ENCODE measurements around the gene TMC1.

Gene TMC1

GRCh38 chr9:72554221-72554641 lies 32.8 kb downstream of the TMC1 start (continued):
- no peak for TF ChIP-seq PATZ1 (CRISPR knock-in tag; IDR thresholded peaks at IDR 0.05; ENCODE audit: borderline replicate concordance)
- no peak for TF ChIP-seq TCF4 (CRISPR knock-in tag; IDR thresholded peaks at IDR 0.05; ENCODE audit: borderline replicate concordance)
- no peak for TF ChIP-seq ZFP3 (CRISPR knock-in tag; IDR thresholded peaks at IDR 0.05)
- no peak for TF ChIP-seq CSDC2 (CRISPR knock-in tag; IDR thresholded peaks at IDR 0.05)
- no peak for TF ChIP-seq ARNTL (CRISPR knock-in tag; IDR thresholded peaks at IDR 0.05; ENCODE audit: borderline replicate concordance, low read depth)

DNA sequence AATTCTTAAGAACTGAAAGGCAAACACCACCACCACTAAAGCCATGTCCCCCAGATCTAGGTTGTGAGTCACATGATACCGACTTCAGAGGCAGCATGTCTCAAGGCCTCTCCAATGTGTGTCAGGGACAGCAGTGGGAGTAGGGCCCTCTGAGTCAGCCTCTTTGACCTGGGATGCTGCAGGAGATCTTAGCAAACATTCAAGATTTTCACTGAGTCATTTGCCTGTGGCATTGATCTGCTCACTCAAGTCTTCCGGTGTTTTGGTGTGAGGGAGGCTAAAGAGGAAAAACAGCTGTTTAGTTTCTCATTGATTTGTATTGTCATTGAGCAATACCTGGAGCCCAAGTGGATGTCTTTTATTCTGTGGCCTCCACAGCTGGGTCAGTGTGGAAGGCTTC lies 36.1 kb downstream of the TMC1 start:
- TF ChIP-seq ZFP3 (CRISPR knock-in tag; IDR thresholded peaks at IDR 0.05) (no peak), RARB (CRISPR knock-in tag; IDR thresholded peaks at IDR 0.05) (no peak), BACH2 (CRISPR knock-in tag; IDR thresholded peaks at IDR 0.05; ENCODE audit: borderline replicate concordance) (no peak), ZNF565 (CRISPR knock-in tag; conservative IDR thresholded peaks at IDR 0.05; ENCODE audit: low read depth) (no peak), ARNTL (CRISPR knock-in tag; IDR thresholded peaks at IDR 0.05; ENCODE audit: borderline replicate concordance, low read depth) (no peak), GLIS3 (CRISPR knock-in tag; IDR thresholded peaks at IDR 0.05) (no peak), CSDC2 (CRISPR knock-in tag; IDR thresholded peaks at IDR 0.05) (no peak), CSRNP3 (CRISPR knock-in tag; IDR thresholded peaks at IDR 0.05) (no peak), TSHZ2 (CRISPR knock-in tag; IDR thresholded peaks at IDR 0.05) (no peak), ZNF8 (CRISPR knock-in tag; IDR thresholded peaks at IDR 0.05) (no peak), PATZ1 (CRISPR knock-in tag; IDR thresholded peaks at IDR 0.05; ENCODE audit: borderline replicate concordance) (no peak)
- TF ChIP-seq, protein P1, sequence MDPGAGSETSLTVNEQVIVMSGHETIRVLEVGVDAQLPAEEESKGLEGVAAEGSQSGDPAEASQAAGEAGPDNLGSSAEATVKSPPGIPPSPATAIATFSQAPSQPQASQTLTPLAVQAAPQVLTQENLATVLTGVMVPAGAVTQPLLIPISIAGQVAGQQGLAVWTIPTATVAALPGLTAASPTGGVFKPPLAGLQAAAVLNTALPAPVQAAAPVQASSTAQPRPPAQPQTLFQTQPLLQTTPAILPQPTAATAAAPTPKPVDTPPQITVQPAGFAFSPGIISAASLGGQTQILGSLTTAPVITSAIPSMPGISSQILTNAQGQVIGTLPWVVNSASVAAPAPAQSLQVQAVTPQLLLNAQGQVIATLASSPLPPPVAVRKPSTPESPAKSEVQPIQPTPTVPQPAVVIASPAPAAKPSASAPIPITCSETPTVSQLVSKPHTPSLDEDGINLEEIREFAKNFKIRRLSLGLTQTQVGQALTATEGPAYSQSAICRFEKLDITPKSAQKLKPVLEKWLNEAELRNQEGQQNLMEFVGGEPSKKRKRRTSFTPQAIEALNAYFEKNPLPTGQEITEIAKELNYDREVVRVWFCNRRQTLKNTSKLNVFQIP (CRISPR knock-in tag; IDR thresholded peaks at IDR 0.05; ENCODE audit: borderline replicate concordance, low read depth) = no peak
- ATAC-seq = peak; percentile 62

GRCh38 chr9:72560086-72560485 lies 38.7 kb downstream of the TMC1 start:
- no peak for ATAC-seq
- TF ChIP-seq CREB5 (CRISPR knock-in tag; IDR thresholded peaks at IDR 0.05; ENCODE audit: low read depth) (no peak), GLIS3 (CRISPR knock-in tag; IDR thresholded peaks at IDR 0.05) (no peak), RARB (CRISPR knock-in tag; IDR thresholded peaks at IDR 0.05) (no peak), CSRNP3 (CRISPR knock-in tag; IDR thresholded peaks at IDR 0.05) (no peak), CSDC2 (CRISPR knock-in tag; IDR thresholded peaks at IDR 0.05) (no peak), ZFP3 (CRISPR knock-in tag; IDR thresholded peaks at IDR 0.05) (no peak), ZNF565 (CRISPR knock-in tag; conservative IDR thresholded peaks at IDR 0.05; ENCODE audit: low read depth) (no peak), TCF4 (CRISPR knock-in tag; IDR thresholded peaks at IDR 0.05; ENCODE audit: borderline replicate concordance) (no peak), ZFP30 (CRISPR knock-in tag; IDR thresholded peaks at IDR 0.05) (no peak), BACH2 (CRISPR knock-in tag; IDR thresholded peaks at IDR 0.05; ENCODE audit: borderline replicate concordance) (no peak), ISL1 (CRISPR knock-in tag; IDR thresholded peaks at IDR 0.05) (no peak), SNAI2 (CRISPR knock-in tag; IDR thresholded peaks at IDR 0.05) (no peak), OSR1 (CRISPR knock-in tag; IDR thresholded peaks at IDR 0.05) (no peak), ARNTL (CRISPR knock-in tag; IDR thresholded peaks at IDR 0.05; ENCODE audit: borderline replicate concordance, low read depth) (no peak), PATZ1 (CRISPR knock-in tag; IDR thresholded peaks at IDR 0.05; ENCODE audit: borderline replicate concordance) (no peak), ZNF8 (CRISPR knock-in tag; IDR thresholded peaks at IDR 0.05) (no peak)

Data from SK-N-SH treated with all-trans-retinoic acid at 6 μM for 48 hours (cell line).